GM18858 (cell line): ENCODE measurements around the gene UGT1A6.
"Not testable (repeated sequence)": the region's sequence is repeated elsewhere in the genome, so short reads cannot be mapped to it uniquely, and the experiment has no call there.

ENCODE experiments used
- ATAC-seq: cut with Tn5 transposase; IDR thresholded peaks from one replicate; pipeline ENCODE4 v1.9.1; 2021; ENCODE audit not compliant: unreplicated experiment

Gene UGT1A6

DNA sequence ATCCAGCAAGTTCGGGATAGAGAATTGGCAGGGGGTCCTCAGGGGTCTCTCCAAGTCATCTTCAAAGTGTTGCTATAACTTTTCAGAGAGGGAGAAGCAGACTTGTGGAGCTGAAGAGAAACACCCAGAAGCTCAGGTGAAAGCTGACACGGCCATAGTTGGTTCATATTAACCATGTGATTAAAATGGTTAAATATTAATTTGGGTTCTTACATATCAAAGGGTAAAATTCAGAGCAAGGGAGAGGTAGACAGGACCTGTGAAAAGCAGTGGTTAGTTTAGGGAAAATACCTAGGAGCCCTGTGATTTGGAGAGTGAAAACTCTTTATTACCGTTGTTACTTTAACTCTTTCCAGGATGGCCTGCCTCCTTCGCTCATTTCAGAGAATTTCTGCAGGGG is at the start of gene UGT1A6:
TSS of gene UGT1A6 (plus strand) at position 243 of the 400 bp plus-strand sequence. CDS start at position 358, 115 bp downstream.
- ATAC-seq: no peak

DNA sequence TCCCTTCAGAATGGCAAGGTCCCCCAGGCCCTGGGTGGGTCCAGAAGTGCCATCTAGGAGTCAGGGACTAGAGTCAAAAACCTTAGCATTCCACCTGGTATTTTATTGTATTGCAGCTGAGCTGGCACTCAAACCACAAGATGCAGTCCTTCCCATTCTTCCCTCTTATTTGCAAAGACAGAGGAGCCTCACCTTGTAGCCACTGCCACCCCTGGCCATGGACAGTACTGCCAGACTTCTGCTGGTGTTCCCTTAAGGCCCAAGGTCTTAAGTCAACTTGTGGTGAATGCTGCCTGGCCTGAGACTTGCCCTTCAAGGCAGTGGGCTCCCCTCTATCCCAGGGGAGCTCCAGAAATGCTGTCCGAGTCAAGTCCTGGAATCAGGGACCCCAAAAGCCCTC is 49.6 kb upstream of the UGT1A6 start:
- no peak for ATAC-seq

DNA sequence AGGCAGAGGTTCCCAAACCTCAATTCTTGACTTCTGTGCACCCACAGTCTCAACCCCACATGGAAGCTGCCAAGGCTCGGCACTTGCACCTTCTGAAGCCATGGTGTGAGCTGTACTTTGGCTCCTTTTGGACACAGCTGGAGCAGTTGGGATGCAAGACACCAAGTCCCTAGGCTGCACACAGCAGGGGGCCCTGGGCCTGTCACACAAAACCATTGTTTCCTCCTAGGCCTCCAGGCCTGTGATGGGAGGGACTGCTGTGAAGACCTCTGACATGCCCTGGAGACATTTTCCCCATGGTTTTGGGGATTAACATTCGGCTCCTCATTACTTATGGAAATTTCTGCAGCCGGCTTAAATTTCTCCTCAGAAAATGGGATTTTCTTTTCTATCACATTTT is 46.7 kb upstream of the UGT1A6 start:
- ATAC-seq: not testable (repeated sequence)

DNA sequence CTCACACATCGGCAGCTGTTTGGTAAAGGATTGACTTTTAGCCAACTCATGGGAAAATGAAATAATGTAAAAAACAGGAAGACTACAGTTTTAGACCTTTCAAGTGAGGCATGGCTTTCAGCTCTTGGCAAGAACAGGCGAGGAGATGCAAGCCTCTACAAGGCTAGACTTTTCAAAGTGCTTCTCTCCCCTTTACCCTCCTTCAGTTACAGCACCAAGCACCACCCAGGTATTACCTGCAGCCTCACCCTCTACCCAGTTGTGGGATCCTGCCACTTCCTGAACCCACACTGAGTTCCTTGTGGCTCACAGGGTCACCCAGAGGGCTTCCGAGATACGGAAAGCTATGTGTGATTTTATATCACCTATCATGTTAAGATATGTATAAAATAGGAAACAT is 41.7 kb upstream of the UGT1A6 start:
- ATAC-seq: no peak

DNA sequence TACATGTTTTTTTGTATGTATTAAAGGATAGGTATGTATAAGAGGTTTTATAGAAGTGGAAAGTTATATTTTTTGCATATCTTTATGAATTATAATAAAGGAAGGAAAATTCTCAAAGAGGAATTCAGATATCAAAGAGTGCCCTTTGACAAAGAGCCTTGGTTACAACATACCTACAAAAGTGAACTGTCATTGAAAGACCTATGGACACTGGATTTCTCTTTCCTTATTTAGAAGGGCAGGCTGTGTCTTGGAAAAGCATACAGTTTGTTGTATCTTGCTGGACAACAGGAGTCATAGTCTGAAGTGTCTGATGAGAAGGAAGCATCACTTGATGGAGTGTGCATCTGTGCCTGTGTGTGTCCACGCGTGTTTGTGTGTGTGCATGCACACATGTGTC is 41.3 kb upstream of the UGT1A6 start:
- no peak for ATAC-seq

DNA sequence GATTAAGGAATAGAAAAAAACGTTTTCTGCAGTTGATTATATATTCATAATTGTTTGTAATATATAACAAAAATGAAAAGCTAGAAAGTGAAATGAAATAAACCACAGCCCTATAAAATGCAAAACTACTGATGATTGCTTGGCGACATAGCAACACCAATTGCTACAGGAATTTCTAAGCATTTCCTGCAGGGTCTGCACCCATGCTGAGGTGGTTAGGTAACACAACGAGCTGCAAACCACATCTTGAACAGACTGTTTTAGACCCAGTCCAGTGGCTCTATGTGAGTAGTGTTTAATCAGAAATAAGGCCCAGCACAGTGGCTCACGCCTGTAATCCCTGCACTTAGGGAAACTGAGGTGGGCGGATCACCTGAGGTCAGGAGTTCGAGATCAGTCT is 38.2 kb upstream of the UGT1A6 start:
- no peak for ATAC-seq

DNA sequence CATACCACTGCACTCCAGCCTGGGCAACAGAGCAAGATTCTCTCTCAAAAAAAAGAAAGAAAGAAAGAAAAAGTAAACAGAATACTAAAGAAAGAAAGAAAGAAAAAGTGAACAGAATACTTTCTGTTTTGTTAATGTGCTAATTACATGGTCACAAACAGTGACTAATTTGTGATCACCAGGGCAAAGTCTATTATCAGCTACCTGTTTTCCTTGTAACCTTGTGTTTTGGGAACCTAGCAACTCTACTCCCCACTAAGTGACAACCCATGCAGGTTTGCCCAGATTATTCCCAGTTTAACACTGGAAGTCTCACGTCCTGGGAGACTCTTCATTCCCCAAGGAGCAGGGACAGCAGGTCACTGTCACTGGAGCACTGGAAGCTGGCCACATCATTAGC is 37.6 kb upstream of the UGT1A6 start:
- ATAC-seq: no peak

DNA sequence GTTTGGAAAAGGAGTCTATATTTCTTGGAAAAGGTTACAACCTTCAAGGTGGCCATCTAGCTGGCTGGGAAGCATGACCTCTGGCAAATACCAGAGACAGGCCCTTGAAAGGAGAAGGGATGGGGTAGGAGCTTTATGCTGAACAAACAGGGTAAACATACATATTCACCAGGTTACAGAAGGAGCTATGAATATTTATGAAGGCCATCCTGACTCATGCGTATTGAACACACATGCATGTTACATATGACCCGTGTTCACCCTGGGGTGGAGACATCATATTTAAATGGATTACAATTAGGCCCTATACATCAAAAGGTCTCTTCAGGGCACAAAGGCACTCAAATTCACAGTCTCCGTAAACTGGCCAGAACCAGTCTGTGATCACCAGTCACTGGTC is 36.7 kb upstream of the UGT1A6 start:
- ATAC-seq: not testable (repeated sequence)

DNA sequence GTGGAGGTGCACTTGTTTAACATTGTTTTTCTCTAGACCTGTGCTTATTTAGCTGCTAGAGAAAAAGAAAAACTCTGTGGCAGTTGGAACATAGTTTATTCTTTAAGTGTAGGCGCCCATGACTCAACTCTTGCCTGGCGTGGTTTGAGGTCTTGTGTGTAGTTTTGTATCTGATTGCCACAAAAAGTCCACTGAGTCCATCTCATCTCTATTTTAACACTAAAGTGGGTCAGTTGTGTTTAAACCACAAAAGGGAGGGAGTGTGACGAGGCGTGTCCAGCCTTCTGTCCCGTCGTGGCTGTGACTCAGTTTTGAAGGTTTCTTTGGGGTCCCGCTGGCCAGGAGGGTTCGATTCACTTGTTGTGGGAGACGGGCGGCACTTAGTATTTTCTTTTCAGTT is 36.2 kb upstream of the UGT1A6 start:
- ATAC-seq: no peak

DNA sequence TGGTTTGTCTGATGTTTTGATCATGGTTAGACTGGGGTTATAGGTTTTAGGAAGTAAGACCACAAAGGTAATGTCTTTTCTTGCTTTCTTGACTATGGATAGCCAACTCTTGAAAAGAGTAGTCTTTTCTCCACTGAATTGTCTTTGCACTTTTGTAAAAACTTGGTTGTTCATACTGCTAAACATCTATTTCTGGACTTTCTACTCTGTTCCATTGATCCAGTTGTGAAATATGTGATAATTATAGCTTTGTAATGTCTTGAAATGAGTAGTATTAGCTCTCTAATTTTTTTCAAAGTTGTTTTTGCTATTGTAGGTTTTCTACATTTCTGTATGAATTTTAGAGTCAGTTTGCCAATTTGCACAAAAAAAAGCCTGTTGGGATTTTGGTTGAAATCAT is 34.1 kb upstream of the UGT1A6 start:
- no peak for ATAC-seq

DNA sequence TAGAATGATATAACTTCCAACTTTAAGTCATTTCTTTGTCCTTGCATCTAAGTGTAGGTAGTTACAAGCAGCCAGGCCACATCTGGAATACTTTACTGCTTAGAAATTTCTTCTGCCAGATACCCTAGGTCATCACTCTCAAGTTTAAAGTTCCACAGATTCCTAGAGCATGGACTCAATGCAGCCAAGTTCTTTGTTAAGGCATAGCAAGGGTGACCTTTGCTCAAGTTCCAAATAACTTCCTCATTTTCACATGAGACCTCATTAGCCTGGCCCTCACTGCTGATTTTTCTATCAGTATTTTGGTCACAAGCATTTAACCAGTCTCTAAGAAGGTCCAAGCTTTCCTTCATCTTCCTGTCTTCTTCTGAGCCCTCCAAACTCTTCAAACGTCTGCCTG is 28.8 kb upstream of the UGT1A6 start:
- no peak for ATAC-seq

DNA sequence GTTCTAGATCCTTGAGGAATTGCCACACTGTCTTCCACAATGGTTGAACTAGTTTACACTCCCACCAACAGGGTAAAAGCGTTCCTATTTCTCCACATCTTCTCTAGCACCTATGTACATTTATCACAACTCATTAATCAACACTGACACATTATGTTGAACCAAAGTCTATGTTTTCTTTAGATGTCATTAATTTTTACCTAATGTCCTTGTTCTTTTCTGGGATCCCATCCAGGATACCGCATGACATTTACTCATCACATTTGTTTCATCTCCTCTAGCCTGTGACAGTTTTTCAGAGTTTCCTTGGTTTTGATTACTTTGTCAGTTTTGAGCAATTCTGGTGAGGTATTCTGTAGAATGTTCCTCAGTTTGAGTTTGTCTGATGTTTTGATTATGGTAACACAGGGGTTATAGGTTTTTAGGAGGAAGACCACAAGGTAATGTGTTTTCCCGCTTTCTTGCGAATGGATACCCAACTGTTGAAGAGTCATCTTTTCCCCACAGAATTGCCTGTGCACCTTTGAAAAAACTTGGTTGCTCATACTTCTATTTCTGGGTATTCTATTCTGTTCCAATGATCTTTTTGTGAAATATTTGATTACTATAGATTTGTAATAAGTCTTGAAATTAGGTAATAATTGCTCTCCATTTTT is 24.0 kb upstream of the UGT1A6 start:
- ATAC-seq: no peak

DNA sequence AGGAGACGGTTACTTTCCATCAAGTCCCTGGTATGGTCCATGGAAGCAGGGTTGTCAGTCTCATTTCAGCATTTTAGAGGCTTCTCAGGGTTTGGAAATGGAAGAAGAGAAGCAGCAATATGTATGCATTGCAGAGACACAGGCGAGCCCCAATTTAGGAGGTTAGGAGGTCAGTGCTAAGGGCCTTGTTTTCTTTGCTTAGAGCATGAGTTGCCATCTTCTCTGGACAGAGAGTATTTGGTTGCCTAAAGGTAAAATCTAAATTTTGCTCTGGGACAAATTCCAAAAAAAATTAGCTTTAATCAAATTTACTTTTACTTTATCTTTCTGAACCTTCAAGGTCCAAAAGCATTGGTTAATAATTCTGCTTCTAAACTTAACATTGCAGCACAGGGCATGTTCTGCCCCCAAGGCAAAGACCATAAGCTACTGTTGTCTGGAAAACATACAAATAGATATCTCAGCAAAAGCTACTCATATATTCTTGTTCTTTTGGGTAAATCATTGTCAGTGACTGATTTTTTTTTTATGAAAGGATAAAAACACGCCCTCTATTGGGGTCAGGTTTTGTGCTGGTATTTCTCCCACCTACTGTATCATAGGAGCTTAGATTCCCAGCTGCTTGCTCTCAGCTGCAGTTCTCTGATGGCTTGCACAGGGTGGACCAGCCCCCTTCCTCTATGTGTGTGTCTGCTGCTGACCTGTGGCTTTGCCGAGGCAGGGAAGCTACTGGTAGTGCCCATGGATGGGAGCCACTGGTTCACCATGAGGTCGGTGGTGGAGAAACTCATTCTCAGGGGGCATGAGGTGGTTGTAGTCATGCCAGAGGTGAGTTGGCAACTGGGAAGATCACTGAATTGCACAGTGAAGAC is 21.2 kb upstream of the UGT1A6 start, which contains the start of gene UGT1A9:
TSS of gene UGT1A9 (plus strand) at position 609 of the 872 bp plus-strand sequence. CDS start at position 646, 37 bp downstream.
- no peak for ATAC-seq

DNA sequence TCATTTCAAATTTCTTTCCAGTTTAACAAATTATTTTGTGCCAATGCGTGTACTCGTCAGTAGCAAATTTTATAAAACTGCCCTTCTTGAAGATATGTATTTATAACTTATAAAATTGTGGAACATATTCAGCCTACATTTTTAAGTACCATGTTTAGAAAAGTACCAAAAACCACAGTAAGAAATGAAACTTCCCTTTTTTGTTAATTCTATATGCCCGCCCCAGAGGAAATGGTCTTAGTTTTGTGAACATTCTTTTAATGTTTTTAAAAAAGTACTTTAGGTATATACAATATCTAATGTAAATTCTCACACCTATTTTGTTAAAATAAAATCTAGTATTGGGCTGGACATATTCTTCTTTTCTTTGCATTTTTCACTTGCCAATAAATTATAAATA is 19.8 kb upstream of the UGT1A6 start:
- no peak for ATAC-seq

DNA sequence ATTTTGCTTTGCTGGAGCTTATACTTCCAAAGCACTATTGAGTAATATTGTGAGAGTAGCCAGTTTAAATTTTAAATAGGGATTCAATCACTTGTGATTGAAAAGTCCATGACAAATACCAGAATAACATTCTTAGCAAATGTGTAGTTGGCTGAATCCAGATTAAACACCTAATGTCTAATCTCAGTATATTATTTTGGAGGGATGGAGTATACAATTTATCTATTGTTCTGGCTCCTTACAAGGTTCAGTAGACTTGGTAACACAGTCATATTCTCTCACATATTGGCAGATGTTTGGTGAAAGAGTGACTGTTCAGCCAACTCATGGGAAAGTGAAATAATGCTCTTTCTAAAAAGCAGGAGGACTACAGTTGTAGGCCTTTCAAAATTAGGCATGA is 18.8 kb upstream of the UGT1A6 start:
- no peak for ATAC-seq

DNA sequence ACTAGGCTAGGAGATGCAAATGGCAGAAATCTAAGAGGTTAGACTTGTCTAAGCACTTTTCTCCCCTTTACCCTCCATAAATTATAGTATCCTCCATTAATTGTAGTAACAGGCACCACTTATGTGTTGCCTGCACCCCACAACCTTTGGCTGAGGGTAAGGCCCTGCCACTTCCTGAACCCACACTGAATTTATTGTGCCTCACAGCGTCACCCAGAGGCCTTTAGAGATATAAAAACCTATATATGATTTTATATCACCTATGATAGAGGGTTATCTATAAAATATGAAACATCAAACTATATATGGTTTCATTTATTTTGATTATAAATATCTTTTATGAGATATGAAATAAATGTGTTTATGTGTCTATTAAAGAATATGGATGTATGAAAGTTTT is 18.4 kb upstream of the UGT1A6 start:
- ATAC-seq: no peak

DNA sequence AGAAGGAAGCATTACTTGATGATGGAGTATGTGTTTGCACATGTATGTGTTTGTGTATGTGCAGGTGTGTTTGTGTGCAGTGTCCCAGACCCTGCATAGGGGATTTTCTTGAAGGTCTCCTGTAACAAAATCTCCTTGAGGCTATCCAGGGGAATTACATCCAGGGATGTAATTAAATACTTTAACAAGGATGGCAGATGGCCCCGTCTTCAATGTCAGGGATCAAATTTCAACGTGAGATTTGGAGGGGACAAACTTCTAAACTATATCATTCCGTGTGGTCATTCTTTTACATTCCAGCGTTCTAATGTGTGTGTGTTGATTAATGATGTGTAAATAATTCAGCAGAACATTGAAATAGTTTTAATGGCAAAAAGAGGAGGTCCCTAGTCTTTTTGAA is 17.7 kb upstream of the UGT1A6 start:
- ATAC-seq: no peak

DNA sequence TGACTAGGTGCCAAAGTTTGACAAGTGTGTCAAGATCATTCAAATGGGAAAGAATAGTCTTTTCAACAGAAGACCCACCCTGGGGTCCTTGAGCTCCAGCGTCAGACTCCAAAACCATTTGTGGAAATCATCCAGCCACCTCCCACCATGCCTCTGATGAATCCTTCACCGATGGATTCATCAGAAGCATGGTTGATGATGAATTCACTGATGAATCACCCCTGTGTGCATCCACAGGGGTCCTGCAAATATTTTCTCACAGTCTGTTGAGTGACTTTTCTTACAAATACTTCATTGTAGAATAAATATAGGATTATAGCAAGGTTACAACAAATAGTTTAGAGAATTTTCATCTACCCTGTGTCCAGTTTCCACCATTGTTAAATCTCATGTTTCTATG is 16.6 kb upstream of the UGT1A6 start:
- no peak for ATAC-seq

DNA sequence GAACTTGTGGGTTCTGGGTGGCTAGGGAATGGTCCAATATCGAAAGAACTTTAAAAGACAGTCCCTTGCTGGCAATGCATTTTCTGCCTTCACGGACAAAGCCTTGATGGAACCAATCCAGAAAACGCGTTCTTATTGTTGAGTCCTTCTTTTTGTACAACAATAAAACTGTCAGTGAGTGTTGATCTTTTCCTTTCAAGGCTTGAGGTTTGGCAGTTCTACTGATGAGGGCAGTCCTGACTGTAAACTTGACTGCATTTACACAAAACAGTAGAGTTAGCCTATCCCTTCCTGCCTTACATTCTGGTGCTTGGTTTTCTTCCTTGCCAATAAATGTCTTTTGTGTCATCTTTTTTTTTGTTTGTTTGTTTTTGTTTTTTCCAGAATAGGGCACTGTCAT is 13.5 kb upstream of the UGT1A6 start:
- no peak for ATAC-seq

DNA sequence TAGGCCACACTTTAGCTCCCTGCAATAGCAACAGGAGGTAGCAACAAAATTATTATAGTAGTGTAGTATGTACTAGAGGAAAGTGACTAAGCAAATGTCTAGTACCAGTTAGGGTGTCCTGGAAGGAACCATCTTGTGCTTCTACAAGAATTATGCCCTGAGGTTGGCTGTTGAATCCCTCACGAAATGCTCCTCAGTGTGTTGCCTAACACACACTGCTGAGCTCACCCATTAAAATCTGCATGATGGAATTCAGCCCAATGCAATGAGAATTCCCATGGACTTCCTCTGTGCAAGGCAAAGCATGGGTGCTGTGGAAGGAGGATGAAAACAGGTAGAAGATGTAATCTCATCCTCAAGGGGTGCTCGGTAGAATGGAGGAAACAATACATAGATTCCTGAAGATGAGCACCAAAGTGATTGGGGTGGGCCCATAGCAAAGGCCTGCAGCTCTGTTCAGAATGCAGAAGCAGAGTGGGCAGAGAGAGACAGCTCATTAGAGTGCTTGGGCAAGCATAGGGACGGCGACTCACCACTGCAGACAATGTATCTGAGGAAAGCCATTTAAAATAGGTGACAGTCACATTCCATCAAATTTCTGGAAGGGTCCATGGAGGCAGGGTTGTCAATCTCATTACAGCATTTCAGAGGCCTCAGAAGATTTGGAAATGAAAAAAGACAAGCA is 12.2 kb upstream of the UGT1A6 start:
- no peak for ATAC-seq

DNA sequence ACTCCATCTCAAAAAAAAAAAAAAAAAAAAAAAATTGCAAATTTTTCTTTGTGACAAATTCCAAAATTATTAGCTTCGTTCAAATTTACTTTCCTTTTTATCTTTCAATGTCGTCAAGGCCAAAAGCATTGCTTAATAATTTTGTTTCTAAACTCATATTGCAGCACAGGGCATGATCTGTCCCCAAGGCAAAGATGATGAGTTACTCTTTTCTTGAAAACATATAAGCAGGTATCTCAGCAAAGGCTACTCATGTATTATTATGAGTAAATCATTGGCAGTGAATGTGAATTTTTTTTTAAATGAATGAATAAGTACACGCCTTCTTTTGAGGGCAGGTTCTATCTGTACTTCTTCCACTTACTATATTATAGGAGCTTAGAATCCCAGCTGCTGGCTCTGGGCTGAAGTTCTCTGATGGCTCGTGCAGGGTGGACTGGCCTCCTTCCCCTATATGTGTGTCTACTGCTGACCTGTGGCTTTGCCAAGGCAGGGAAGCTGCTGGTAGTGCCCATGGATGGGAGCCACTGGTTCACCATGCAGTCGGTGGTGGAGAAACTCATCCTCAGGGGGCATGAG is 11.1 kb upstream of the UGT1A6 start, which contains the start of gene UGT1A7:
TSS of gene UGT1A7 (plus strand) at position 381 of the 579 bp plus-strand sequence. CDS start at position 418, 37 bp downstream.
- ATAC-seq: no peak
